Chondrocyte (in vitro differentiated cells): ENCODE data around the gene LRRC10B. TPM values are rescaled to one million over a fixed set of nuclear protein-coding genes. Genes with fewer than 3 reads are reported as not detected.

Source experiments
- DNase-seq: peaks from one replicate; pipeline ENCODE4 v3.0.0; 2021; ENCODE audit warnings: mixed read lengths, low spot score
- H3K27ac Mint-ChIP-seq: one replicate; pipeline ENCODE4 v1.8.0; 2021; ENCODE audit warnings: mild to moderate bottlenecking, moderate library complexity, mixed read lengths; ENCODE audit not compliant: unreplicated experiment
- H3K27me3 Mint-ChIP-seq: 2 replicates; pipeline ENCODE4 v1.8.0; 2021; ENCODE audit warnings: low read depth, mixed read lengths
- H3K36me3 Mint-ChIP-seq: 2 replicates; pipeline ENCODE4 v1.8.0; 2021; ENCODE audit warnings: low read depth, mixed read lengths
- H3K4me1 Mint-ChIP-seq: 2 replicates; pipeline ENCODE4 v1.8.0; 2021; ENCODE audit warnings: low read depth, mild to moderate bottlenecking, mixed read lengths
- H3K4me3 Mint-ChIP-seq: one replicate; pipeline ENCODE4 v1.8.0; 2021; ENCODE audit warnings: mild to moderate bottlenecking, moderate library complexity, mixed read lengths; ENCODE audit not compliant: unreplicated experiment
- H3K9me3 Mint-ChIP-seq: 2 replicates; pipeline ENCODE4 v1.8.0; 2021; ENCODE audit warnings: low read depth, mixed read lengths
- total RNA-seq: library from RNA; stranded (reverse); gene quantifications from 3 replicates; pipeline ENCODE4 v1.2.1, GENCODE V29; 2021
- TF ChIP-seq, protein P1 (sequence below): fragments of 200-600 bp; sonication (generic); IDR thresholded peaks from 2 replicates; pipeline ENCODE4 v1.5.0; 2021; ENCODE audit warnings: antibody characterized with exemption, mild to moderate bottlenecking, moderate library complexity

Gene LRRC10B
- total RNA-seq, 1 donor from 2014 or later: 0.10 TPM

DNA sequence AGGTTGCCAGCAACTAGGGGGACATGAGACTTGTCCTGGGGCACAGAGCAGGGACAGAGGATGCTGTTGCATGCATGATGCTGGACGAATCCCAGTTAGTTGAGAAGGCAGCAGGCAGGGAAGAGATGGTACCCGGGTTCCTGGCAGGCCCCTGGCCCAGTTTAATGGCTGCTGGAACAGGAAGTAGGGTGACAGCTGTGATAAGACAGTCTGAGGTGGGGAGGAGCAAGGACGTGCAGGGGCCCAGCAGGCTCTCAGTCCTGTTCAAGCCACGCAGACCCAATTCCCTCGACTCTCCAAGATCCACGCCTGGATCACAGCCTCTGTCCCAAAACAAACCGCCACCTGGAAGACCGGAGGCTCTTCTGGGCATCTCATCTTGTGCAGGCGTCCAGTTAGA, 32.0 kb downstream of the LRRC10B start:
- H3K9me3 Mint-ChIP-seq: no peaks in the 10 kb centered on the region
- peaks cover 11% of the 10 kb centered on the region for H3K4me1 Mint-ChIP-seq
- DNase-seq: no peak
- no peaks in the 10 kb centered on the region for H3K36me3 Mint-ChIP-seq
- no peak overlapping the region for H3K4me3 Mint-ChIP-seq
- TF ChIP-seq, protein P1, sequence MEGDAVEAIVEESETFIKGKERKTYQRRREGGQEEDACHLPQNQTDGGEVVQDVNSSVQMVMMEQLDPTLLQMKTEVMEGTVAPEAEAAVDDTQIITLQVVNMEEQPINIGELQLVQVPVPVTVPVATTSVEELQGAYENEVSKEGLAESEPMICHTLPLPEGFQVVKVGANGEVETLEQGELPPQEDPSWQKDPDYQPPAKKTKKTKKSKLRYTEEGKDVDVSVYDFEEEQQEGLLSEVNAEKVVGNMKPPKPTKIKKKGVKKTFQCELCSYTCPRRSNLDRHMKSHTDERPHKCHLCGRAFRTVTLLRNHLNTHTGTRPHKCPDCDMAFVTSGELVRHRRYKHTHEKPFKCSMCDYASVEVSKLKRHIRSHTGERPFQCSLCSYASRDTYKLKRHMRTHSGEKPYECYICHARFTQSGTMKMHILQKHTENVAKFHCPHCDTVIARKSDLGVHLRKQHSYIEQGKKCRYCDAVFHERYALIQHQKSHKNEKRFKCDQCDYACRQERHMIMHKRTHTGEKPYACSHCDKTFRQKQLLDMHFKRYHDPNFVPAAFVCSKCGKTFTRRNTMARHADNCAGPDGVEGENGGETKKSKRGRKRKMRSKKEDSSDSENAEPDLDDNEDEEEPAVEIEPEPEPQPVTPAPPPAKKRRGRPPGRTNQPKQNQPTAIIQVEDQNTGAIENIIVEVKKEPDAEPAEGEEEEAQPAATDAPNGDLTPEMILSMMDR: no peak
- peaks cover 27% of the 10 kb centered on the region for H3K27me3 Mint-ChIP-seq
- H3K27ac Mint-ChIP-seq: no peak overlapping the region

DNA sequence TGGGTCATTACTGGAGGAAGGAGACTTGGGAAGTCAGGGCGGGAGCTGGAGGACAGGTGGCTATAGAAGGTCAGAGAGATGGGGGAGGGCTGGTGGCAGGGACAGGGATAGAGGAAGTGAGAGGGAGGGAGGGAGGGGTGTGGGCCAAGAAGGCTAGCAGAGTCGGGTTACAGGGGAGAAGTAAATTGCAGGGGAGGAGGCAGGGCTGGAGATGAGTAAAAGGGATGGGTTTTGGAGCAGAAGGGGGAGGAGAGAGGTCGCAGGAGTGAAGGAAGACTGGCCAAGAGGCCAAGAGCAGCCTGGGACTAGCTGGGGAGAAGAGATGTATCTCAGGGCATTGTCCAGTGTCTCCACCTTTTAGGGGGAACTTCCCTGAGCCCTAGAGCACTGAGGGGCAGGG, 33.0 kb downstream of the LRRC10B start:
- Mint-ChIP-seq H3K4me1 (peaks cover 11% of the 10 kb centered on the region), H3K4me3 (no peak overlapping the region), H3K27ac (no peak overlapping the region), H3K9me3 (no peaks in the 10 kb centered on the region), H3K36me3 (no peaks in the 10 kb centered on the region), H3K27me3 (peaks cover 26% of the 10 kb centered on the region)
- TF ChIP-seq, protein P1: no peak
- DNase-seq: no peak

DNA sequence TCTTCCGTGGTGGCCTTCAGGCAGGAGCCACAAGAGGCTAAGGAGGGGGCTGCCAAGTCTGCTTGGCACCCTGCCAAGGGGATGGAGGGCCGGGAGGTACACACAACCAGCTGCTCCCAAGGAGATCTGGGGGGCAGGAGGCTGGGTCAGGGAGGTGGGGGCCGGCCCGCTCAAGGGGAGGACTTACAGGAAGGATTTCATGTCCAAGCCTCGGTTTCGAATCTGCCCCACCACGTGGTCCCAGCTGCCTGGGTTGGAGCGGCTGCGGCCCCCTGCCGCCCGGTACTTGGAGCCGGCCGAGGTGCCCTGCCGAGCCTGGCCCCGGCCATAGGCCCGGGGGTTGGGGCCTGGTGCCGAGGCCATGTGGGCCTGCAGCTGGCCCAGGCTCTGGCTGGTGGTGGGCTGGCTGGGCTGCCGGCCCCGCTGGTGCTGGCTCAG, 33.5 kb downstream of the LRRC10B start:
- Mint-ChIP-seq H3K27ac (no peak overlapping the region), H3K27me3 (peaks cover 27% of the 10 kb centered on the region), H3K9me3 (no peaks in the 10 kb centered on the region), H3K4me3 (no peak overlapping the region), H3K36me3 (no peaks in the 10 kb centered on the region), H3K4me1 (peaks cover 11% of the 10 kb centered on the region)
- TF ChIP-seq, protein P1: no peak
- no peak for DNase-seq

DNA sequence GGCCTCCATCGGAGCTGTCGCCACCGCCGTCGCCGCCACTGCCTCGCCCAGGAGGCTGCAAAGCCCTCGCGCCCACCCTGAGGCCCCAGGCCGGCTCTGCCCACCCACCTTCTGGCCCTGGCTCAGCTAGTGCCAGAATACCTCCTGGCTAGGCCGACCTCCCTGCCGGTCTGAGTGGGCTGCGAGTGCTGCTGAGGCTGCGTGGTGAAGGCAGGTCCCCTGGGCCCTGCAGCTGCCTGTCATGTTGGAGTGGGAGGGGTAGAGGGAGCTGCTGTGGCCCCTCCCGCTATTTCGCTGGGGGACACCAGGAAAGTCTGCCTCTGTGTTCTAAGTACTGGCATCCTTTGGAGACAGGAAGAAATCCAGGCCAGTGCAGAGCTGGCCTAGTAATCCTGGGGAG, 34.2 kb downstream of the LRRC10B start:
- Mint-ChIP-seq H3K4me1 (peaks cover 11% of the 10 kb centered on the region), H3K9me3 (no peaks in the 10 kb centered on the region), H3K36me3 (no peaks in the 10 kb centered on the region), H3K27me3 (peaks cover 29% of the 10 kb centered on the region), H3K27ac (no peak overlapping the region), H3K4me3 (no peak overlapping the region)
- peak; percentile 92 for DNase-seq
- TF ChIP-seq, protein P1: no peak

DNA sequence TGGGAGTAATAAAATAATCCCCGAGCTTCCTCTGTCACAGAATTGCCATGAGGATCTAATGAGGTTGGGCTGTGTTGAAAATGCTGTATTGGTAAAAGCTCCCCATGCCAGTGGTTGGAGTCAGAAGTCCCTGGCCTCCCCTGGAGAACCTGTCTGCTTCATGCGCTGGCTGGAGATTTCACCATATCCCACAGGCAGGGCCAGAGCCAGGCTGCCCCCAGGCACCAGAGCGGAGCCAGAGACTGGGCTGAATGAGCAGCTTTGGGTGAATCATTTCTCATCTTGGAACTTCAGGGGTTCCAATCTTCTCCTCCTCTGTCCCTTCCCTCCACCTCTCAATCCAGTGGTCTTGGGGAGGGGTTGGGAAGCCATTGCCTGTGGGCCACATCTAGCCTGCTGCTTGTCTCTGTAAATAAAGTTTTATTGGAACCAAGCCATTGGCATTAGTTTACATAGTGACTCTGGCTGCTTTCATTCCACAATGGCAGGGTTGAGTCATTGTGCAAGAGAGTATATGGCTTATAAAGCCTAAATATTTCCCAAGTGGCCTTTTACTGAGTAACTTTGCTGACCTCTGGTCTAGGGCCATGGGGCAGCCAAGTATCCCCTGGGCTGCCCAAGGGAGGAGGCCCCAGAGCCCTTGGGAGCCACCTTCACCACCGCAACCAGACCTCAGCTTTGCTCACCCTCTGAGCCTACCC, 35.2 kb downstream of the LRRC10B start:
- DNase-seq: no peak
- Mint-ChIP-seq H3K27me3 (peaks cover 28% of the 10 kb centered on the region), H3K4me3 (no peak overlapping the region), H3K36me3 (no peaks in the 10 kb centered on the region), H3K27ac (no peak overlapping the region), H3K4me1 (peaks cover 11% of the 10 kb centered on the region), H3K9me3 (no peaks in the 10 kb centered on the region)
- TF ChIP-seq, protein P1: no peak
